SK-N-MC (cell line): Measurements from ENCODE around the gene ACKR2.

Experiments
- EZH2 ChIP-seq: fragments of 200-600 bp; sonication (generic); IDR thresholded peaks from one replicate; pipeline ENCODE4 v1.6.1; 2017; ENCODE audit warnings: antibody characterized with exemption
- POLR2AphosphoS5 ChIP-seq: IDR thresholded peaks from 2 replicates; pipeline ENCODE4 v1.6.1; 2012; ENCODE audit warnings: mild to moderate bottlenecking, low read depth, low read length, borderline replicate concordance

DNA sequence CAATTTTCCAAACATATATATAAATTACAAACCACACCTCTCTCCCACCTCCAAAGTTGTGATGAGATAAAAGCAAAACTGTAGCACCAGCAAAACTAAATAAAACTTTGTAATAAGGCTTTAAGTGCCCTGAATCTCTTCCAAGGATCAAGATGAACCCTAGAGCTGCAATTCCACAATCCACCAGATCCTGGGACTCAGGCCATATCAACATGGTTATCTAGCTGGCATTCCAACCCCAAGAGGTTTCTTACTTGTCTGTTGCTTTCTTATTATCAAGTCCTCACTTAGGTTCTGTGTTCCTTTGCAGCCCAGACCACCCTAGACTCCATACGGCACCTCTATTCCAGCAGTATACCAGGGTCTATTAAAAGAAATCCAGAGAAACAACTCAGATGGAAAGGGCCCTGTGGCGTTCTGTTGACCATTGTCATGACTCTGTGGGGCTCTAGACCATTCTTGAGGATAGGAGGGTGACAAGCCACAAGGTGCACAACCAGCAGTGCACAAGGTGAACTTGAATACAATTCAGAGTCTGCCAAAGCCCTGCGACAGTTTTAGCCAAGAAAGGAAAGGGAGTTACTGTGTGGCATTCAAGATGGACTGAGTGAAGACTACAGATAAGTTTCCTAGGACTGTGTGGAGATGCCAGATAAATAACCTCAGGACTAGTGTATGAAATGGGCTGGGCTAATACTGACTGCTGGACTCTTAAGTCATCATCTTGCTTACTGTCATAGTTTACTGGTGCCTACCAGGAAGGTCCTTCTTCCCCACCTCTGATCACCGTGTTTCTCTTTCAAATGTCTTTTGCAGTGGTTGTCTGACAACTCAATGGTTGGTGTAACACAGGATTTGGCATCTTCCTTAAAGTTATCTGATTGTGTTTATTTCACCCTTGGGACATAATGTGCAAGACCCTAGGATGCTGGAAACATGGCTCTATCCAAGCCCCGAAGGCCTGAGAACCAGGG, 27.2 kb downstream of the ACKR2 start:
- TF ChIP-seq EZH2 (no peak), POLR2AphosphoS5 (no peak)
